ENCODE results near the gene ZBTB21. TPM values are rescaled to one million over a fixed set of nuclear protein-coding genes. Genes with fewer than 3 reads are reported as not detected.

Gene ZBTB21
- total RNA-seq, 4 donors from 2014 or later = 5.9 to 15.1 (median 9.2) TPM

GRCh38 chr21:42039470-42039901, 29.3 kb upstream of the ZBTB21 start:
- WGBS = 36% methylated on average over 5 of the region's 5 CpGs

GRCh38 chr21:42038826-42039425, 28.8 kb upstream of the ZBTB21 start:
- intact Hi-C loops (cut with DNase I) = no loop called here
- Histone ChIP-seq H3K4me1 (peaks cover 0 to 15% (median 12%) of the 10 kb centered on the region in 4 donors), H3K27me3 (no peaks in the 10 kb centered on the region), H3K9me3 (no peaks in the 10 kb centered on the region), H3K36me3 (no peaks in the 10 kb centered on the region), H3K27ac (replicated peaks in 1 of 4) (no peak overlapping the region), H3K4me3 (no peak overlapping the region)
- whole genome bisulfite sequencing = 80% methylated on average over 6 of the region's 8 CpGs
- no peak for DNase-seq (ENCODE audit: extremely low spot score)
- TF ChIP-seq POLR2AphosphoS5 (IDR thresholded peaks at IDR 0.05) = no peak
- TF ChIP-seq CTCF (IDR thresholded peaks at IDR 0.05) = no peak
- TF ChIP-seq EP300 (IDR thresholded peaks at IDR 0.05) = no peak

More at GRCh38 chr21:42039470-42039901, 29.3 kb upstream of the ZBTB21 start:
- no peak for TF ChIP-seq POLR2A (IDR thresholded peaks at IDR 0.05; ENCODE audit: low read depth)
- peak; percentile 23 to 34 for TF ChIP-seq POLR2AphosphoS5 (IDR thresholded peaks at IDR 0.05)
- H3K36me3 ChIP-seq = no peaks in the 10 kb centered on the region
- H3K27ac ChIP-seq (replicated peaks in 1 of 4) = peak overlapping the region in 1 of 4 donors; percentile 3
- H3K27me3 ChIP-seq = no peaks in the 10 kb centered on the region
- H3K9me3 ChIP-seq = no peaks in the 10 kb centered on the region
- DNase-seq (ENCODE audit: extremely low spot score) = no peak
- peaks cover 0 to 15% (median 12%) of the 10 kb centered on the region in 4 donors for H3K4me1 ChIP-seq
- H3K4me3 ChIP-seq = no peak overlapping the region
- intact Hi-C loops (cut with DNase I) = no loop called here

DNA sequence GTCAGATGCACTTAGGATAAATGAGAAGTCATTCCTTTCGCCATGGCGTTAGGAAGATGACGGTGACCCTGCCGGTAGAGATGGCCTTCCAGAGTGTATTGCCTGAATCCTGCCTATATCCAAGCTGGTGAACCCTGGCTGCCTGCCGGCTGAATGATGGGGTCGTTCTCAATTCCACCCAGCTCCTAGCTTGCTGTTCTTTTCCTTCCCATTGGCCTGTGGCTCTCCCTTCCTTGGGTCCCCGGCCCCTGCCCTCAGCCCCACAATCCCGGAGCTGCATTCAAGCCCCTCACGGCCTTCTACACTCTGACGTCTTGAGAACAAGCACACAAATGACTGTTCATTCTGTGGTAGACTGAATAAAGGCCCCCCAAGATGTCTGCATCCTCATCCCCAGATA, 28.2 kb upstream of the ZBTB21 start:
- peaks cover 0 to 15% (median 12%) of the 10 kb centered on the region in 4 donors for H3K4me1 ChIP-seq
- H3K27me3 ChIP-seq = no peaks in the 10 kb centered on the region
- 88% methylated on average over 10 of the region's 10 CpGs for WGBS
- no peaks in the 10 kb centered on the region for H3K9me3 ChIP-seq
- no peak overlapping the region for H3K4me3 ChIP-seq
- intact Hi-C loops (cut with DNase I) = no loop called here
- no peak overlapping the region for H3K27ac ChIP-seq (replicated peaks in 1 of 4)
- H3K36me3 ChIP-seq = no peaks in the 10 kb centered on the region
- no peak for DNase-seq (ENCODE audit: extremely low spot score)
- TF ChIP-seq CTCF (IDR thresholded peaks at IDR 0.05) = no peak
- TF ChIP-seq EP300 (IDR thresholded peaks at IDR 0.05) = no peak
- no peak for TF ChIP-seq POLR2AphosphoS5 (IDR thresholded peaks at IDR 0.05)
- no peak for TF ChIP-seq POLR2A (IDR thresholded peaks at IDR 0.05; ENCODE audit: low read depth)

GRCh38 chr21:42037943-42038342, 27.8 kb upstream of the ZBTB21 start:
- DNase-seq (ENCODE audit: extremely low spot score) = no peak

DNA sequence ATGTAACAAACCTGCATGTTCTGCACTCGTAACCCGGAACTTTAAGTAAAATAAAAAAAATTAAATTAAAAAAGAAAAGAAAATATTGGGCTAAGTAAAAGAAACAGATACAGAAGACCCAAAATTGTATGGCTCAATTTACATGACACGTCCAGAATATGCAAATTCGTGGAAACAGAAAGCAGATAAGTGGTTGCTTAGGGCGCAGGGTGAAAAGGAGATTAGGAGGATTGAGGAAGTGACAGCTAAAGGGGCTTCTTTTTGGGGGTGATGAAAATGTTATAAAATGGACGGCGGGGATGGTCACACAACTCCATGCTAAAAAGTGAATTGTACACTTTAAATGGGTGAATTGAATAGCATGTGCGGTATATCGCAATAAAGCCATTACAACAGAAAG, 27.4 kb upstream of the ZBTB21 start:
- H3K27ac ChIP-seq (replicated peaks in 1 of 4) = no peak overlapping the region
- intact Hi-C loops (cut with DNase I) = no loop called here
- no peak overlapping the region for H3K4me3 ChIP-seq
- TF ChIP-seq POLR2AphosphoS5 (IDR thresholded peaks at IDR 0.05) = no peak
- no peaks in the 10 kb centered on the region for H3K9me3 ChIP-seq
- no peaks in the 10 kb centered on the region for H3K27me3 ChIP-seq
- no peaks in the 10 kb centered on the region for H3K36me3 ChIP-seq
- H3K4me1 ChIP-seq = peaks cover 0 to 15% (median 12%) of the 10 kb centered on the region in 4 donors
- DNase-seq (ENCODE audit: extremely low spot score) = no peak
- WGBS = 93% methylated on average over 9 of the region's 9 CpGs

More at GRCh38 chr21:42037943-42038342, 27.8 kb upstream of the ZBTB21 start:
- no peaks in the 10 kb centered on the region for H3K36me3 ChIP-seq
- no peaks in the 10 kb centered on the region for H3K9me3 ChIP-seq
- H3K4me3 ChIP-seq = no peak overlapping the region
- WGBS = 59% methylated on average over 12 of the region's 12 CpGs
- TF ChIP-seq POLR2AphosphoS5 (IDR thresholded peaks at IDR 0.05) = no peak
- no peak for TF ChIP-seq CTCF (IDR thresholded peaks at IDR 0.05)
- no peak for TF ChIP-seq EP300 (IDR thresholded peaks at IDR 0.05)
- TF ChIP-seq POLR2A (IDR thresholded peaks at IDR 0.05; ENCODE audit: low read depth) = no peak
- peaks cover 0 to 15% (median 12%) of the 10 kb centered on the region in 4 donors for H3K4me1 ChIP-seq
- no peak overlapping the region for H3K27ac ChIP-seq (replicated peaks in 1 of 4)
- H3K27me3 ChIP-seq = no peaks in the 10 kb centered on the region
- intact Hi-C loops (cut with DNase I) = no loop called here

- TF ChIP-seq CTCF (IDR thresholded peaks at IDR 0.05) = no peak
- no peak for TF ChIP-seq EP300 (IDR thresholded peaks at IDR 0.05)
- TF ChIP-seq POLR2A (IDR thresholded peaks at IDR 0.05; ENCODE audit: low read depth) = no peak
- TF ChIP-seq POLR2AphosphoS5 (IDR thresholded peaks at IDR 0.05) = no peak
These were observed 26.2 kb upstream of the ZBTB21 start for GRCh38 chr21:42036313-42036712.

More at GRCh38 chr21:42036313-42036712, 26.2 kb upstream of the ZBTB21 start:
- DNase-seq (ENCODE audit: extremely low spot score) = no peak
- Histone ChIP-seq H3K27ac (replicated peaks in 1 of 4) (no peak overlapping the region), H3K36me3 (no peaks in the 10 kb centered on the region), H3K27me3 (no peaks in the 10 kb centered on the region), H3K9me3 (no peaks in the 10 kb centered on the region), H3K4me1 (peaks cover 0 to 15% (median 12%) of the 10 kb centered on the region in 4 donors), H3K4me3 (no peak overlapping the region)
- WGBS = 90% methylated on average over 2 of the region's 2 CpGs
- intact Hi-C loops (cut with DNase I) = no loop called here

All from esophagus muscularis mucosa (tissue), 4 donors.